ENCODE results near the gene SUGCT.
"Not testable (repeated sequence)": the region's sequence is repeated elsewhere in the genome, so short reads cannot be mapped to it uniquely, and the experiment has no call there.

SUGCT gene

DNA sequence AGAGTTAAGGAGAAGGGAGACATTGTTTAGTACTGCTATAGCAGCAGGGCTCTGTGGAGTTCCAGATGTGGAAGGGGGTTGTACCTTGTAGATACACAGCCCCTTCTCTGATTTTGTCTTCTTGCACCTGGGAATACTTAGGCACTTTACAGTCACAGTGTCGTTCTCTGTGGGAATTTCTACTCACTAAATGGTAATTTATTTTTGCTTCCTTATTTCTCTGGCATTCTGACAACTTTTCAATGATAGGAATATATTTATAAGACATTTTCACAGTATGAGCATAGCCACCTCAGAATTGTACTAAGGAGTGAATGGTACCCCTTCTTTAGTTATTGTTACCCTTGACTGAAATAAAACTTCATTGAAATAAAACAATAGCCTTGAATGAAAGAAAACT lies 132.8 kb downstream of the SUGCT start:
- in situ Hi-C loops (cut with HindIII; ENCODE audit: low pct_unique_long_range_greater_than_20kb, low sequenced_read_pairs) = no loop called here
- DNase-seq (ENCODE audit: low read depth in 1 of 2, low spot score in 1 of 2) = no peak
- no peak for TF ChIP-seq JUND (IDR thresholded peaks at IDR 0.05; ENCODE audit: low read depth)

GRCh38 chr7:40268810-40269209 lies 134.0 kb downstream of the SUGCT start:
- in situ Hi-C loops (cut with HindIII; ENCODE audit: low pct_unique_long_range_greater_than_20kb, low sequenced_read_pairs) = not testable (repeated sequence)

GRCh38 chr7:40276061-40276460 lies 141.3 kb downstream of the SUGCT start:
- in situ Hi-C loops (cut with HindIII; ENCODE audit: low pct_unique_long_range_greater_than_20kb, low sequenced_read_pairs) = no loop called here
- no peak for DNase-seq (ENCODE audit: low read depth in 1 of 2, low spot score in 1 of 2)
- TF ChIP-seq JUND (IDR thresholded peaks at IDR 0.05; ENCODE audit: low read depth) = no peak

More at GRCh38 chr7:40268810-40269209, 134.0 kb downstream of the SUGCT start:
- not testable (repeated sequence) for DNase-seq (ENCODE audit: low read depth in 1 of 2, low spot score in 1 of 2)

DNA sequence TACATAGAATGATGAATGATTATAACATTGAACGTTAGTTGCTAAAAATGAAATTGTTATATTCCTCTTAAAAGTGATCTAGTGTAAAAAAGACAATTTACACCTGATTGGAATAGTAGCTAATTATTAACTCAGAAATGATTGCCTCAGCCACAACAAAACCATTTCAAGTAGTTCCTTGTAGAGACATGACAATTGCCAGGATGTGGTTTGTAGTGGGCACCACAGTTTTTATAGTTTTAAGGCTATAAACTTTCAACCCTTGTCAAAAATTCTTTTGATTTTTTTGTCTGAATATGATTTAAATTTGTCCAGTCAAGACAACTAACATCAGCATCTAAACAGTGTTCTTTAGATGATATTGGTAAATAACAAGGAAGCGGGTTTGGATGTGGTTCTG lies 145.2 kb downstream of the SUGCT start:
- in situ Hi-C loops (cut with HindIII; ENCODE audit: low pct_unique_long_range_greater_than_20kb, low sequenced_read_pairs) = no loop called here
- no peak for TF ChIP-seq JUND (IDR thresholded peaks at IDR 0.05; ENCODE audit: low read depth)
- no peak for DNase-seq (ENCODE audit: low read depth in 1 of 2, low spot score in 1 of 2)

GRCh38 chr7:40282858-40283257 lies 148.1 kb downstream of the SUGCT start:
- no peak for TF ChIP-seq JUND (IDR thresholded peaks at IDR 0.05; ENCODE audit: low read depth)
- DNase-seq (ENCODE audit: low read depth in 1 of 2, low spot score in 1 of 2) = peak in 1 of 2 experiments; percentile 48
- in situ Hi-C loops (cut with HindIII; ENCODE audit: low pct_unique_long_range_greater_than_20kb, low sequenced_read_pairs) = no loop called here

- TF ChIP-seq JUND (IDR thresholded peaks at IDR 0.05; ENCODE audit: low read depth) = no peak
- in situ Hi-C loops (cut with HindIII; ENCODE audit: low pct_unique_long_range_greater_than_20kb, low sequenced_read_pairs) = no loop called here
- no peak for DNase-seq (ENCODE audit: low read depth in 1 of 2, low spot score in 1 of 2)
These were observed 148.6 kb downstream of the SUGCT start for GRCh38 chr7:40283391-40283790.

DNA sequence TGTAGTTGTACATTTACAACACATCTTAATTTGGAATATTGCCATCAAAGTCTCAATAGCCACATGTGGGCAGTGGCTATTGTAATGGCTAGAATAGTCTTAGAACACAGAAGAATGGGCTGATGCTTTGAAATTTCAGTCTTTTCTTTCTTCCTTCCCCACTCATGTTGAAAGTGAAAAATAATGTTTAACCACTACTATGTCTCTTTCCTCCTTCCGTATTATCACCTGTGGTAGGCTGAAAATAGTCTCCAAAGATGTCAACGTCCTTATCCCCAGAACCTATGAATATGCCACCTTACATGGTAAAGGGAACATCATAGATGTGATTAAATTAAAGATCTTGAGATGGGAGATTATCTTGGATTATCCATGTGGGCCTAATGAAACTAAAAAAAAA lies 154.0 kb downstream of the SUGCT start:
- no peak for DNase-seq (ENCODE audit: low read depth in 1 of 2, low spot score in 1 of 2)
- no peak for TF ChIP-seq JUND (IDR thresholded peaks at IDR 0.05; ENCODE audit: low read depth)
- in situ Hi-C loops (cut with HindIII; ENCODE audit: low pct_unique_long_range_greater_than_20kb, low sequenced_read_pairs) = no loop called here

DNA sequence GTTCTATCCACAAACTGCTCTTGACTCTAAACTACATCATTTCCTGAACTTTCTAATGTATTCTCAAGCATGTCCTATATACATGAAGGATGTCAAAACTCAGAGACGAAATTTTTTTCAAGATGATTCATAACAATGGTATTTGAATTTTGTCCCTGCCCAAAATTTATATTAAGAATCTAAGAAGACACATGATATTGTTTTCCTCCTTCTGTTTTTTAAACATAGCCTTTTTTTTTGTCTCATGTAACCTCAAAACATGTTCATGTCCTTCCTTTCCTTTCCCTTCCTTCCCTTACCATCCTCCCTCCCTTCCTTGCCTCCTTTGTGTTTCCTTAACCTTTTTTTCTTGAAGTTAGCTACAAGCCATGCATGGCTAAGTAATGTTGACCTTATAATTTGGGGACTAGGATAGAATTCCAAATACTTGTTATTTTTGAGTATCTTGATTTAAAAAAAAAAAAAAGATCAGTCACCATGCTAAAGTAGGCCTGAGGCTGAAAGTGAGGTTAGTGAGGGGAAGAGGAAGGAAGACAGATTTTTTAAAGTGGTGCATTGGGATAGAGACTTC lies 163.0 kb downstream of the SUGCT start:
- no peak for TF ChIP-seq JUND (IDR thresholded peaks at IDR 0.05; ENCODE audit: low read depth)
- in situ Hi-C loops (cut with HindIII; ENCODE audit: low pct_unique_long_range_greater_than_20kb, low sequenced_read_pairs) = no loop called here
- no peak for DNase-seq (ENCODE audit: low read depth in 1 of 2, low spot score in 1 of 2)

- in situ Hi-C loops (cut with HindIII; ENCODE audit: low pct_unique_long_range_greater_than_20kb, low sequenced_read_pairs) = no loop called here
These were observed 163.6 kb downstream of the SUGCT start for GRCh38 chr7:40298421-40298820.

DNA sequence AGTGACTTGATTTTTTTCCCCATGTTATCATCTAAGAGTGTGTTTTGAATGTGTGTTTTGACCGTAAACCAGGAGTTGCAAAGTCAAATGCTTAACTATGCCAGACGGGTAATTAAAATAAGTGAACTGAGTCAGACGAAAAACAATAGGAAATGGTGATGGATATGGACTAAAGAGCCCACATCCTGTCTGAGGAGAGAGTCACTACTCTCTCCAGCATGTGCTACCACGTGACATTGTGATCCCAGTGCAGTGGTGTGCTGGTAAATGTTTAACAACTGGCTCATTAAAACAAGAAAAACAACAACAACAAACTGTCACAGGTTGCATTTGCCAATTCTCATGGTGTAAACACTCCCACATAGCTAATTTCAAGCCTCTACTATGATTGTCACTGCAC lies 164.3 kb downstream of the SUGCT start:
- in situ Hi-C loops (cut with HindIII; ENCODE audit: low pct_unique_long_range_greater_than_20kb, low sequenced_read_pairs) = no loop called here
- TF ChIP-seq JUND (IDR thresholded peaks at IDR 0.05; ENCODE audit: low read depth) = no peak
- no peak for DNase-seq (ENCODE audit: low read depth in 1 of 2, low spot score in 1 of 2)

More at GRCh38 chr7:40298421-40298820, 163.6 kb downstream of the SUGCT start:
- no peak for TF ChIP-seq JUND (IDR thresholded peaks at IDR 0.05; ENCODE audit: low read depth)
- DNase-seq (ENCODE audit: low read depth in 1 of 2, low spot score in 1 of 2) = no peak

- in situ Hi-C loops (cut with HindIII; ENCODE audit: low pct_unique_long_range_greater_than_20kb, low sequenced_read_pairs) = no loop called here
- DNase-seq (ENCODE audit: low read depth in 1 of 2, low spot score in 1 of 2) = no peak
- no peak for TF ChIP-seq JUND (IDR thresholded peaks at IDR 0.05; ENCODE audit: low read depth)
These were observed 165.4 kb downstream of the SUGCT start for GRCh38 chr7:40300146-40300670.

DNA sequence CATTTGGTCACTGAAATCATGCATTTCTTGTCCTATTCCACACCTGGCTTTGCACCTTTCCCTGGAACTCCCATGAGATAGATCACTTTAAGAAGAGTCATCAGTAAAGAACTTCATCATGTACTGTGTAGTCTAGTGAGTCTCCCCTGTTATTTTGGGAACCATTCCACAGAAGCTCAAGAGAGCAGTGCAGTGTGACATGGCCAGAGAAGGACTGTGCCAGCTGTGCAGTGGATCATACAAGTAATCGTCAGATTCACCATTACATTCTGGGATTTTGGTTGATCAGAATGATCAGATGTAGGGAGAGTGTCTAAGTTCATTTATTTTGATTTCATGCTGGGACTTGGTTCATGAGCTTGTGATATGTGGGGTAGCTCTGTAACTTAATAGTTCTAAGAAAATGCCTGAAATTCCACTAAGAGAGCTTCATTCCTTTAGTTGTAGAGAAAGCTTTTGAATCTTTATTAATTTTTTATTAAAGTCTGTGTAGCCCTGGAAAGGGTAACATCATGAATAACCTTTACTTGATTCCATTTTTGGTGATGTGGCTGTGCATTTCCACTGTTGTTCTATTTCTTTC lies 166.8 kb downstream of the SUGCT start:
- in situ Hi-C loops (cut with HindIII; ENCODE audit: low pct_unique_long_range_greater_than_20kb, low sequenced_read_pairs) = no loop called here
- TF ChIP-seq JUND (IDR thresholded peaks at IDR 0.05; ENCODE audit: low read depth) = no peak
- DNase-seq (ENCODE audit: low read depth in 1 of 2, low spot score in 1 of 2) = no peak

- TF ChIP-seq JUND (IDR thresholded peaks at IDR 0.05; ENCODE audit: low read depth) = no peak
- in situ Hi-C loops (cut with HindIII; ENCODE audit: low pct_unique_long_range_greater_than_20kb, low sequenced_read_pairs) = no loop called here
- no peak for DNase-seq (ENCODE audit: low read depth in 1 of 2, low spot score in 1 of 2)
These were observed 169.2 kb downstream of the SUGCT start for GRCh38 chr7:40303996-40304395.

GRCh38 chr7:40305229-40305628 lies 170.4 kb downstream of the SUGCT start:
- TF ChIP-seq JUND (IDR thresholded peaks at IDR 0.05; ENCODE audit: low read depth) = no peak
- DNase-seq (ENCODE audit: low read depth in 1 of 2, low spot score in 1 of 2) = no peak
- in situ Hi-C loops (cut with HindIII; ENCODE audit: low pct_unique_long_range_greater_than_20kb, low sequenced_read_pairs) = no loop called here
